HUES64 (cell line): Measurements from ENCODE around the gene SKAP2.

ENCODE experiments used
- H3K27ac ChIP-seq: 2 replicates; pipeline ENCODE4 v1.7.0; 2013; ENCODE audit warnings: low read depth, low read length, inconsistent platforms
- H3K27me3 ChIP-seq: 2 replicates; pipeline ENCODE4 v1.6.1; 2013; ENCODE audit warnings: mild to moderate bottlenecking, low read length; ENCODE audit not compliant: insufficient read depth
- H3K36me3 ChIP-seq: 2 replicates; pipeline ENCODE4 v1.6.1; 2013; ENCODE audit warnings: mild to moderate bottlenecking, low read length; ENCODE audit not compliant: insufficient read depth
- H3K4me1 ChIP-seq: 2 replicates; pipeline ENCODE4 v1.6.1; 2013; ENCODE audit warnings: mild to moderate bottlenecking, low read length, moderate library complexity; ENCODE audit not compliant: insufficient read depth
- H3K4me3 ChIP-seq: 2 replicates; pipeline ENCODE4 v1.5.1; 2013; ENCODE audit warnings: mild to moderate bottlenecking, low read length, moderate library complexity
- H3K9ac ChIP-seq: 2 replicates; pipeline ENCODE4 v1.6.1; 2013; ENCODE audit warnings: mild to moderate bottlenecking, low read depth, low read length
- H3K9me3 ChIP-seq: 2 replicates; pipeline ENCODE4 v1.6.1; 2013; ENCODE audit warnings: low read depth, low read length; ENCODE audit not compliant: insufficient read depth
- WGBS: fragments of 150-250, 120-280 bp; methylation state at CpG from one replicate; pipeline ENCODE4 v1.1.7; 2013; ENCODE audit warnings: missing lambda C conversion rate; 5-methylcytosine and 5-hydroxymethylcytosine counted together

Gene SKAP2

DNA sequence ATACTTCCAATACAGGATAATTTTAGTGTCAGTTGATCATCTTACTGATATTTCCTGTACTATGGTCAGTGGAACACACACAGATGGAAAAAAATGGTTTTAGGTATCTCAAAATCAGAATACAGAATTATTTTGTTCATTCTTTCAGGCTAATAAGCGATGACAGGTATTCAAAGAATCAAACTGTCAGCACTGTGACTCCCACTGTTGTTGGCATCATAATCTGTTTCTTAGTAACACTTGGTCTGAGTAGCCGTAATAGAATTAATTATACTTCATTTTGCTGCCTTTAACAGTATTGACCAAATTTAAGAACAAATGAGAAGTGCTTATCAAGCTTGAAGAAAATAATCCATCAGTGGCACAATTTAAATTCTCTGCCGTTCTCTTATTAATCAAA lies 215.0 kb downstream of the SKAP2 start:
- Histone ChIP-seq H3K36me3 (no peaks in the 10 kb centered on the region), H3K4me3 (no peak overlapping the region), H3K27ac (no peak overlapping the region), H3K9me3 (no peaks in the 10 kb centered on the region), H3K9ac (no peak overlapping the region), H3K27me3 (no peaks in the 10 kb centered on the region), H3K4me1 (peaks cover 14% of the 10 kb centered on the region)
- 96% methylated on average over 3 of the region's 3 CpGs for whole genome bisulfite sequencing

DNA sequence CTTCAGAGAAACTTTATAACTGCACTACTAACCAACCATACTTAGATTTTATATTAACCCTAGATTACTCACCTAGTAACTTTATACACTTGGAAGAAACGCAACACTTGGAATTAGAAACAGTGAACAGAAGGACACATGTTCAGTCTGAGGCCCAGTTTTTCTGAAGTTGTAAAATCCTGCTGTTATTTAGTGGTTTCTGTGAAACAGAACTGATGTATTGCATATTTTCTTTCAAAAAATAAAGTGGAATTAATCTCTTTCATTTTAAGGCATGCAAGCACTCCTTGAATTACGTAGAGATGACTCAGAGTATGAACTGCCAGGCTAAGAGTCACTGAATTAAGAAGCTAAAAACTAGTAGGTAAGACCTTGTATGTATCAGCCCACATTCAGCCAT lies 215.8 kb downstream of the SKAP2 start:
- no peak overlapping the region for H3K9ac ChIP-seq
- H3K4me3 ChIP-seq, result no peak overlapping the region
- H3K36me3 ChIP-seq, result no peaks in the 10 kb centered on the region
- H3K4me1 ChIP-seq, result peaks cover 6% of the 10 kb centered on the region; the same call in 1 of the 2 replicates
- H3K27ac ChIP-seq, result no peak overlapping the region
- WGBS, result 98% methylated on average over 2 of the region's 2 CpGs
- H3K27me3 ChIP-seq, result no peaks in the 10 kb centered on the region
- no peaks in the 10 kb centered on the region for H3K9me3 ChIP-seq

DNA sequence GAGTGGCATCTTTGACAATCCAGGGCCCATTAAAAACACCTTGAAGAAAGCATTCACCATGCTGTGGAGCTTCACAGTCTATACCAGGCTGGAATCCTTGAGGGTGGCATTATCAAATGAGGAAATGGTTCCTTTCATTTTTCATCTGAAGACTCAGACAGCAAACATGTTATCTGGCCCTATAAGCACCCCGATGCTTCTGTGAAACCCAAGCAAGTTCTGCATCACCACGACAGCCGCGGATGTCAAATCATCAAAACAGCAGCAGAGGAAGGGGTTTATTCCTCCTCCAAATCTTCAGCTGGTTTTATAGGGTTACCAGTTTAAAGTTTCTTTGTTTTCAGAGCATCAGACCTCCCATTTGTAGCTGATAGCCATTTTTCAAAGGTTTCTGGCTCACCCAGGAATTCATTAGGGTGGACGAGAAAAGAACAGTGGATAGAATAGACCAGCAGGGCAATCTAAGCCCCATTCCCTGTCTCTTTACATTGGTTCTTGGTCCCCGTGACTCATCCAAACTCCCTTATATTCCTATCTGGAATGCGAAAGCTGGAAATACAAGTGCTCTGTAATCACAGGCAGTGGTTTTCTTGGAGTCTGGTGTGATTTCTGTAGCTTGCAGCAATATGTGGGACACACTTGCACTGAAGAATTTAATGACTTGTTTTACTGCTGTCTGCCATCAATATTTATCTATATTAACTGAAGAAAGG lies 217.9 kb downstream of the SKAP2 start:
- no peaks in the 10 kb centered on the region for H3K4me1 ChIP-seq
- H3K27ac ChIP-seq, result no peak overlapping the region
- H3K27me3 ChIP-seq, result no peaks in the 10 kb centered on the region
- H3K36me3 ChIP-seq, result no peaks in the 10 kb centered on the region
- 92% methylated on average over 7 of the region's 7 CpGs for WGBS
- no peaks in the 10 kb centered on the region for H3K9me3 ChIP-seq
- no peak overlapping the region for H3K4me3 ChIP-seq
- no peak overlapping the region for H3K9ac ChIP-seq

DNA sequence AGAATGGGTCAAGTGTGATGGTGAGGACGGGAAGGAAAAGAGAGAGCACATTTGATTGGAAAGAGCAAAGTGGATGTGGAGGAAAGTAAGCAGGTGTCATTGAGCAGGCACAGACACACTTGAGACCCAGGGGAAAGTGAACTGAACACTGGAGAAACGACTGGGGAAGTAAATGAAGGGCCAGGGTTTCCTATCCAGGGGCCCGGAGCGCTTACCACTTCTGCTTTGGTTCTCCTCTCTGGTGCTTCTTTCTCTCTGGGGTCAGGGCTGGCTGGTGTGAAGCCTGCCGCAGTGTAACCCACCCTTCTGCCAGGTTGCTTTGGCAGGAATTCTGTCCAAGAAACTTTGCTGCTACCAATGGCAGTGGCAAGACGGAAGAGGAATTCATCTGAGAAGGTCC lies 219.3 kb downstream of the SKAP2 start:
- WGBS, result 90% methylated on average over 6 of the region's 6 CpGs
- Histone ChIP-seq H3K4me1 (no peaks in the 10 kb centered on the region), H3K27ac (no peak overlapping the region), H3K9me3 (no peaks in the 10 kb centered on the region), H3K4me3 (no peak overlapping the region), H3K9ac (no peak overlapping the region), H3K36me3 (no peaks in the 10 kb centered on the region), H3K27me3 (no peaks in the 10 kb centered on the region)

DNA sequence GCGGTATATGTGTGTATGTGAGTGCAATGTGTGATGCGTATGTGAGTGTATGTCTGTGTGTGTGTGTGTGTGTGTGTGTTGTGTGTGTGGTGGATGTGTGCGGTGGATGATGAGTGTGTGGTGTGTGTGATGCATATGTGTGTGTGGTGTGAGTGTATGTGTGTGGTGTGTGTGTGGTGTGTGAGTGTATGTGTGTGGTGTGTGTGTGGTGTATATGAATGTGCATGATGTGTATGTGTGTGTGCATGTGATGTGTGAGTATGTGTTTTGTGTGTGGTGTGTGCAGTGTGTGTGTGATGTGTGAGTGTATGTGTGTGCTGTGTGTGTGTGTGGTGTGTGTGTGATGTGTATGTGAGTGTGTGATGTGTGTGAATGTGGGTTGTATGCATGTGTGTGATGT lies 222.0 kb downstream of the SKAP2 start:
- 95% methylated on average over 3 of the region's 3 CpGs for WGBS
- Histone ChIP-seq H3K4me3 (no peak overlapping the region), H3K36me3 (no peaks in the 10 kb centered on the region), H3K9ac (no peak overlapping the region), H3K9me3 (no peaks in the 10 kb centered on the region), H3K27ac (no peak overlapping the region), H3K27me3 (no peaks in the 10 kb centered on the region), H3K4me1 (no peaks in the 10 kb centered on the region)

DNA sequence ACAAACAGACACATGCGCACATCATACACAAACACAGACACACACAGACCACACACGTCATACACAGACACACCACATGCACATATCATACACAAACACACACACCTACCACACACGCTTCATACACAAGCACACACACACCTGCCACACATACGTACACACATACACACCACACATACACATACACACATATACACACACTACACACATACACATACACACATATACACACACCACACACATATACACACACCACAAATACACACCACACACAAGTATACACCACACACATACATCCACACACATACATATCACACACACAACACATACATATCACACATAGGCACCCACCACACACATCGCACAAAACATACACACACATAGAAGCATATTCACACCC lies 224.7 kb downstream of the SKAP2 start:
- H3K4me1 ChIP-seq, result no peaks in the 10 kb centered on the region
- no peaks in the 10 kb centered on the region for H3K36me3 ChIP-seq
- H3K27ac ChIP-seq, result no peak overlapping the region
- H3K4me3 ChIP-seq, result no peak overlapping the region
- H3K27me3 ChIP-seq, result no peaks in the 10 kb centered on the region
- no peak overlapping the region for H3K9ac ChIP-seq
- no peaks in the 10 kb centered on the region for H3K9me3 ChIP-seq
- WGBS, result 96% methylated on average over 5 of the region's 5 CpGs

DNA sequence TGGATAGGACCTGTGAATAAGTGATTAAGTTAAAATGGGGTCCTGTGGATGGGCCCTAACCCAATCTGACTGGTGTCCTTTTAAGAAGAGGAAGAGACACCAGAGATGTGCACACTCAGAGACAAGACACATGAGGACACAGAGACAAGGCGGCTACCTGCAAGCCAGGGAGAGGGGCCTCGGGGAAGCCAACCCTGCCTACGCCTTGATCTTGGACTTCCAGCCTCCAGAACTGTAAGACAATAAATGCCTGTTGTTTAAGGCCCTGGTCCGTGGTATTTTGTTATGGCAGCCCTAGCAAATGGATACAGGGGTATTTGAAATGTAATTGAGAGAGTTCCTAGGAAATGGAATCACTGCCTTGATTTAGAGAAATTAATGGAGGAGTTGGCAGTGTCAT lies 225.3 kb downstream of the SKAP2 start:
- H3K9ac ChIP-seq, result no peak overlapping the region
- H3K9me3 ChIP-seq, result no peaks in the 10 kb centered on the region
- no peaks in the 10 kb centered on the region for H3K4me1 ChIP-seq
- H3K4me3 ChIP-seq, result no peak overlapping the region
- WGBS, result 94% methylated on average over 4 of the region's 4 CpGs
- no peak overlapping the region for H3K27ac ChIP-seq
- no peaks in the 10 kb centered on the region for H3K36me3 ChIP-seq
- H3K27me3 ChIP-seq, result no peaks in the 10 kb centered on the region

DNA sequence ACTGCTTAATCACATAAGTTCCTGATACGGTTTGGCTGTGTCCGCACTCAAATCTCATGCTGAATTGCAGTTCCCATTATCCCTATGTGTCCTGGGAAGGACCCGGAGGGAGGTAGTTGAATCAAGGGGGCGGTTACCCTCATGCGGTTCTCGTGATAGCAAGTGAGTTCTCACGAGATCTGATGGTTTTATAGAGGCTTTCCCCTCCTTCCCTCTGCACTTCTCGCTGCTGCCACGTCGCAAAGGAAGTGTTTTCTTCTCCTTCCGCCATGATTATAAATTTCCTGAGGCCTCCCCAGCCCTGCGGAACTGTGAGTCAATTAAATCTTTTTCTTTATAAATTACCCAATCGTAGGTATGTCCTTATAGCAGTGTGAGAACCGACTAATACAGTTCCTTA lies 226.2 kb downstream of the SKAP2 start:
- H3K27ac ChIP-seq, result no peak overlapping the region
- H3K27me3 ChIP-seq, result no peaks in the 10 kb centered on the region
- H3K9ac ChIP-seq, result no peak overlapping the region
- no peaks in the 10 kb centered on the region for H3K36me3 ChIP-seq
- H3K4me3 ChIP-seq, result no peak overlapping the region
- H3K9me3 ChIP-seq, result no peaks in the 10 kb centered on the region
- no peaks in the 10 kb centered on the region for H3K4me1 ChIP-seq
- 90% methylated on average over 14 of the region's 14 CpGs for WGBS

DNA sequence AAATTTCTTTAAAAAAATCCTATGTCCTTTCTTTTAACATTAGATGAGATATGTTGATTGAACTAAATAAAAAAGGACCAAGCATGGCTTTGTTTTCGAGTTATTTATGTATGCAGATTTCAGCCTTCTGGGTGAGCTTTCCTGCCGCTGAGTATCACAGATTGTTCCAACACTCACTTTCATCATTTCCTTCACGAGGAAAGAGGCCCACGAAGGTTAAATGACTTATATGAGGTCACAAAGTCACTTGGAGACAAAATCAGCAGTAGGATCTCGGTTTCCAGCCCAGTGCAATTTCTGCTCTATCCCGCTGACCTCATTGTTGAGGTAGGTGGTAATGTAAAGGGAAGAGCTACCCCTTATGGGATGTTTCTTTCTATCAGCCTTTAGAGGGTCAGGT lies 226.8 kb downstream of the SKAP2 start:
- Histone ChIP-seq H3K9ac (no peak overlapping the region), H3K27ac (no peak overlapping the region), H3K4me1 (no peaks in the 10 kb centered on the region), H3K36me3 (no peaks in the 10 kb centered on the region), H3K27me3 (no peaks in the 10 kb centered on the region), H3K4me3 (no peak overlapping the region), H3K9me3 (no peaks in the 10 kb centered on the region)
- WGBS, result 85% methylated on average over 6 of the region's 6 CpGs

DNA sequence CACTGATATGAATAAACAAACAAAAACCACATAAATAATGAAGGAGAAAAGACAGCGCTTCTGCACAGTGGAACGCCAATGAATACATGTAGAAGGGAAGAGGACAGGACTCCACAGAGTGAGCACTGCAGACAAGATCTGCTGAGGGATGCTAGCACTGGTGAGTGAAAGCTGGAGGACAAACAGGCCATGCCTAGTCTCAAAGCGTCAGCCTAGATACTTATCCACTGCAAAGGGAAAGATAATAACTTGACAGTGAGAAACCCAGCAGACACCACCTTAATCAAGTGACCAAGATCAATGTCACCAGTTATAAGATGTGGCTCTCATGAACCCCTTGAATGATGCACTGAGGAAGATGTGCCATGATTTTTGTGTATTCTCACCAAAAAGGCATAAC lies 227.6 kb downstream of the SKAP2 start:
- Histone ChIP-seq H3K27ac (no peak overlapping the region), H3K36me3 (no peaks in the 10 kb centered on the region), H3K9ac (no peak overlapping the region), H3K4me1 (no peaks in the 10 kb centered on the region), H3K4me3 (no peak overlapping the region), H3K9me3 (no peaks in the 10 kb centered on the region), H3K27me3 (no peaks in the 10 kb centered on the region)
- 94% methylated on average over 3 of the region's 3 CpGs for WGBS

DNA sequence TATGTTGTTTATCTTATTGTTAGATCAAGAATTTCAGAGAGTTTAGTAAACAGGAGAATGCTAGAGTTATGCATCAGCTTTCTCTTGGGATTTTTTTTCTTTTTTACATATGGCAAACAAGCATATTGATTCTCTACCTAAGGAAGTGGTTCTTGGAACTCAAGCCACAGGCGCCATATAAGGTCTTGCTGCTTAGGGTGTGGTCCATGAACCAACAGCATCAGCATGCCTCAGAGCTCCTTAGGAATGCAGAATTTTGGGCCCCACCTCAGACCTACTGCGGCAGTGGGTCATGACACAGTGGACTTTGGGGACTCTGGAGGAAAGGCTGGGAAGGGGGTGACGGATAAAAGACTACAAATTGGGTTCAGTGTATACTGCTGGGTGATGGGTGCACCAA lies 230.8 kb downstream of the SKAP2 start:
- WGBS, result 97% methylated on average over 3 of the region's 3 CpGs
- Histone ChIP-seq H3K9ac (no peak overlapping the region), H3K4me3 (no peak overlapping the region), H3K36me3 (no peaks in the 10 kb centered on the region), H3K4me1 (no peaks in the 10 kb centered on the region), H3K9me3 (no peaks in the 10 kb centered on the region), H3K27me3 (no peaks in the 10 kb centered on the region), H3K27ac (no peak overlapping the region)

DNA sequence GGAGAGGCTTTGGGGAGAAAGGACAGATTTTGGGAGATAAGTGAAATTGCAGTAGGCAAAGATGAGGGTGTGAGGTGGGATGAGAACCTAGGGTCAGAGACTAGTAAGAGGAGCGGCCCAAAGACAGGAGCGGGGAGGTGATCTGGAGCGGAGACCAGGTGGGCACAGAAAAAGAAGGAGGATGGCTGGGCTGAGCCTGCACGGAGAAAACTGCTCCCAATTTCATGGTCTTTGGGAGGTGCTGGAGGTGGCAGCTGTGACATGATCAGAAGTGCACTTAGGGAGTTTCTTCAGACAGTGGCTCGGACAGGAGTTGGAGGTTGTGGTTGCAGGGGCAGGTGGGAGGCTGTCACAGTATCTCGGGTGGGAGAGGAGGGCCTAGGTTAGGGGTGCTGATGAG lies 232.8 kb downstream of the SKAP2 start:
- 93% methylated on average over 6 of the region's 6 CpGs for WGBS
- Histone ChIP-seq H3K4me3 (no peak overlapping the region), H3K36me3 (no peaks in the 10 kb centered on the region), H3K4me1 (no peaks in the 10 kb centered on the region), H3K9ac (no peak overlapping the region), H3K27me3 (no peaks in the 10 kb centered on the region), H3K9me3 (no peaks in the 10 kb centered on the region), H3K27ac (no peak overlapping the region)
